HEK293 (cell line): ENCODE results near the gene GALNT9.

Experiments used
- CTCF ChIP-seq: fragments of 450-650 bp; formaldehyde crosslinking; IDR thresholded peaks from 2 replicates; pipeline ENCODE4 v1.5.1; 2016; ENCODE audit warnings: missing biosample characterization, missing genetic modification characterization
- PATZ1 ChIP-seq: fragments of 450-650 bp; formaldehyde crosslinking; IDR thresholded peaks from 2 replicates; pipeline ENCODE4 v1.5.1; 2016; ENCODE audit warnings: missing biosample characterization, missing genetic modification characterization
- TCF7L2 ChIP-seq: IDR thresholded peaks from 2 replicates; pipeline ENCODE4 v1.6.1; 2011; ENCODE audit warnings: low read depth, mild to moderate bottlenecking, inconsistent platforms, low read length, moderate library complexity, borderline replicate concordance
- ZNF114 ChIP-seq: fragments of 450-650 bp; formaldehyde crosslinking; IDR thresholded peaks from 2 replicates; pipeline ENCODE4 v1.5.0; 2017; ENCODE audit warnings: missing biosample characterization, missing genetic modification characterization
- ZNF138 ChIP-seq: fragments of 450-650 bp; formaldehyde crosslinking; IDR thresholded peaks from 2 replicates; pipeline ENCODE4 v1.5.1; 2016; ENCODE audit warnings: missing biosample characterization, missing genetic modification characterization, borderline replicate concordance
- ZNF175 ChIP-seq: fragments of 450-650 bp; formaldehyde crosslinking; IDR thresholded peaks from 2 replicates; pipeline ENCODE4 v1.5.1; 2016; ENCODE audit warnings: missing biosample characterization, missing genetic modification characterization
- ZNF274 ChIP-seq, 2 experiments: fragments of 200-500 bp in 1 of 2; fragments of 450-650 bp in 1 of 2; sonication (Bioruptor generic) in 1 of 2; formaldehyde crosslinking in 1 of 2; IDR thresholded peaks; 2 replicates each; pipeline versions ENCODE4 v1.5.1 to v1.6.1; 2014 to 2016; ENCODE audit warnings: borderline replicate concordance in 1 of 2, inconsistent platforms in 1 of 2, low read length in 1 of 2, missing biosample characterization in 1 of 2, missing genetic modification characterization in 1 of 2
- ZNF501 ChIP-seq: fragments of 450-650 bp; formaldehyde crosslinking; IDR thresholded peaks from 2 replicates; pipeline ENCODE4 v1.5.1; 2016; ENCODE audit warnings: missing biosample characterization, missing genetic modification characterization
- ZNF626 ChIP-seq: fragments of 450-650 bp; sonication (Bioruptor Pico); formaldehyde crosslinking; IDR thresholded peaks from 2 replicates; pipeline ENCODE4 v1.5.1; 2018; ENCODE audit warnings: missing biosample characterization, missing genetic modification characterization, inconsistent platforms
- ZNF692 ChIP-seq: fragments of 450-650 bp; formaldehyde crosslinking; IDR thresholded peaks from 2 replicates; pipeline ENCODE4 v1.5.1; 2016; ENCODE audit warnings: missing biosample characterization, missing genetic modification characterization
- TF ChIP-seq, protein P1 (sequence below): fragments of 450-650 bp; formaldehyde crosslinking; conservative IDR thresholded peaks from 2 replicates; pipeline ENCODE4 v1.5.1; 2016; ENCODE audit warnings: low read depth, missing biosample characterization, missing genetic modification characterization

DNA sequence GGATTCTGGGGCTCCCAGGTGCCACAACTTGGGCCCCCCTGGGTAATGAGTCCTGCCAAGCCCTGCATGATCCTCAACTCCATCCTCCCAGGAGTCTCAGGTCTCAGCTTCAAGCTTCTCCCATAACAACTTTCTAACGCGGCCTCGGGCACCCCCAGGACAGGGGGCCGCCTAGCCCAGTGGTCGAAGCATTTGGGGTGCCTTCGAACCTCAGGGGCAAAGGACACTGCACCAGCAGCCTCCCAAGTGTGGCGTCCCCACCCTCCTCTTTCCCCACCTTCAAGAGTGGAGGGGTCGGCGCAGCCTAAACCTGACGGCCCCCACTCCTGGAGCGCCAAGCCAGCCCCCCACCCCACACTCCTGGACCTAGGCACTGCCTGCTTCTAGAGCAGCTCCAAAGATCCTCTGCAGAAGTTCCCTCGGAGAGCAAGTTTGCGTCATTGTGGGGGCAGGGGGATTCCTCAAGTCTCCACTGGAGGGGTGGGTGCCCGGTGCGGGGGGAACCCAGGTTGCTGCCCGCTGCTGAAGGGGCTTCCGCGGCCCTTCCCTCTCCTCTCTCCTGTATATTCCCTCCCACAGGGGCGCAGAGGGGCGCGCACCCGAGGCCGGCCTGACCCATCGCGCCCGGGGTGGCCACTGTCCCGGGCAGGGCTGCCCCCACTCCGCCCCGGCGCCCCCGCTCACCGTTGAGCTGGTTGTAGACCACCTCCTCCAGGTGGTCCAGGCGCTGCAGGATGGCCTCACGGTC lies 933 bp downstream of the GALNT9 start:
- TF ChIP-seq CTCF (tag by site-specific recombination) (no peak), ZNF175 (tag by site-specific recombination) (no peak), ZNF501 (tag by site-specific recombination) (no peak), ZNF692 (tag by site-specific recombination) (no peak), ZNF138 (no peak), PATZ1 (tag by site-specific recombination) (no peak), ZNF274 (IDR thresholded peaks at IDR 0.05; ENCODE audit: low read length) (no peak), ZNF274 (tag by site-specific recombination; IDR thresholded peaks at IDR 0.05; ENCODE audit: borderline replicate concordance) (no peak), TCF7L2 (no peak), ZNF626 (tag by site-specific recombination) (no peak), ZNF114 (tag by site-specific recombination) (no peak)
- TF ChIP-seq, protein P1, sequence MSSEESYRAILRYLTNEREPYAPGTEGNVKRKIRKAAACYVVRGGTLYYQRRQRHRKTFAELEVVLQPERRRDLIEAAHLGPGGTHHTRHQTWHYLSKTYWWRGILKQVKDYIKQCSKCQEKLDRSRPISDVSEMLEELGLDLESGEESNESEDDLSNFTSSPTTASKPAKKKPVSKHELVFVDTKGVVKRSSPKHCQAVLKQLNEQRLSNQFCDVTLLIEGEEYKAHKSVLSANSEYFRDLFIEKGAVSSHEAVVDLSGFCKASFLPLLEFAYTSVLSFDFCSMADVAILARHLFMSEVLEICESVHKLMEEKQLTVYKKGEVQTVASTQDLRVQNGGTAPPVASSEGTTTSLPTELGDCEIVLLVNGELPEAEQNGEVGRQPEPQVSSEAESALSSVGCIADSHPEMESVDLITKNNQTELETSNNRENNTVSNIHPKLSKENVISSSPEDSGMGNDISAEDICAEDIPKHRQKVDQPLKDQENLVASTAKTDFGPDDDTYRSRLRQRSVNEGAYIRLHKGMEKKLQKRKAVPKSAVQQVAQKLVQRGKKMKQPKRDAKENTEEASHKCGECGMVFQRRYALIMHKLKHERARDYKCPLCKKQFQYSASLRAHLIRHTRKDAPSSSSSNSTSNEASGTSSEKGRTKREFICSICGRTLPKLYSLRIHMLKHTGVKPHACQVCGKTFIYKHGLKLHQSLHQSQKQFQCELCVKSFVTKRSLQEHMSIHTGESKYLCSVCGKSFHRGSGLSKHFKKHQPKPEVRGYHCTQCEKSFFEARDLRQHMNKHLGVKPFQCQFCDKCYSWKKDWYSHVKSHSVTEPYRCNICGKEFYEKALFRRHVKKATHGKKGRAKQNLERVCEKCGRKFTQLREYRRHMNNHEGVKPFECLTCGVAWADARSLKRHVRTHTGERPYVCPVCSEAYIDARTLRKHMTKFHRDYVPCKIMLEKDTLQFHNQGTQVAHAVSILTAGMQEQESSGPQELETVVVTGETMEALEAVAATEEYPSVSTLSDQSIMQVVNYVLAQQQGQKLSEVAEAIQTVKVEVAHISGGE (tag by site-specific recombination): no peak
